A549 (cell line): ENCODE measurements around the gene TRIOBP. TPM values are rescaled to one million over a fixed set of nuclear protein-coding genes. Genes with fewer than 3 reads are reported as not detected.
"Not testable (repeated sequence)": the region's sequence is repeated elsewhere in the genome, so short reads cannot be mapped to it uniquely, and the experiment has no call there.

ENCODE experiments used
- ATAC-seq, 2 experiments: fragments of 200-7000 bp in 1 of 2; fragments of >200 bp in 1 of 2; cut with Nextera tagmentation in 1 of 2; cut with Tn5 transposase in 1 of 2; 3 replicates each; pipeline versions ENCODE4 v1.8.0 to v1.9.1; 2018 to 2020; ENCODE audit warnings: mild to moderate bottlenecking in 1 of 2, moderate library complexity in 1 of 2
- CTCF ChIA-PET: fragments of 300-600 bp; sonication (Branson Sonifier 250); formaldehyde crosslinking; extraction: SDS; loops from one replicate; lab custom pipeline; 2021; ENCODE audit warnings: antibody characterized with exemption, inconsistent platforms; lab: Yijun Ruan, JAX
- POLR2A ChIA-PET: fragments of 350-600 bp; formaldehyde crosslinking; extraction: SDS; loops from one replicate; lab custom pipeline; 2021; ENCODE audit warnings: antibody characterized with exemption, inconsistent platforms; lab: Yijun Ruan, JAX
- DNase-seq, 2 experiments: peaks; one replicate each; pipeline versions ENCODE4 v3.0.0 to v3.0.0-alpha.2; 2011 to 2016; ENCODE audit warnings: low read depth in 1 of 2, low spot score in 1 of 2
- FAIRE-seq: peaks from 2 replicates; lab custom pipeline; 2011; peaks lifted over from hg19 to GRCh38; lab: Jason Lieb, UNC
- H3K27ac ChIP-seq, 2 experiments: fragments of >200 bp; sonication (Bioruptor Twin); formaldehyde crosslinking; 3 replicates each; pipeline ENCODE4 v1.5.1; 2016 to 2017
- H3K4me1 ChIP-seq: fragments of >200 bp; sonication (Bioruptor Twin); formaldehyde crosslinking; 3 replicates; pipeline ENCODE4 v1.6.1; 2016
- H3K4me2 ChIP-seq: fragments of >200 bp; sonication (Bioruptor Twin); formaldehyde crosslinking; 3 replicates; pipeline ENCODE4 v1.6.1; 2016
- H3K4me3 ChIP-seq: fragments of >200 bp; sonication (Bioruptor Twin); formaldehyde crosslinking; 3 replicates; pipeline ENCODE4 v1.5.1; 2016
- H3K9me3 ChIP-seq: fragments of >200 bp; sonication (Bioruptor Twin); formaldehyde crosslinking; 3 replicates; pipeline ENCODE4 v1.6.1; 2016
- BHLHE40 ChIP-seq: IDR thresholded peaks from 2 replicates; pipeline ENCODE4 v1.6.1; 2012; ENCODE audit warnings: low read depth, low read length, inconsistent platforms
- CEBPB ChIP-seq, 2 experiments: fragments of >200 bp in 1 of 2; sonication (Bioruptor Twin) in 1 of 2; formaldehyde crosslinking in 1 of 2; IDR thresholded peaks; 2 replicates each; pipeline ENCODE4 v1.6.1; 2012 to 2016
- CHD2 ChIP-seq: fragments of 150-350 bp; IDR thresholded peaks from 2 replicates; pipeline ENCODE4 v1.6.1; 2014; ENCODE audit warnings: low read length; ENCODE audit not compliant: partially characterized antibody
- CTCF ChIP-seq: fragments of >200 bp; sonication (Bioruptor Twin); formaldehyde crosslinking; IDR thresholded peaks from 3 replicates; pipeline ENCODE4 v1.5.1; 2016
- E2F6 ChIP-seq: IDR thresholded peaks from 2 replicates; pipeline ENCODE4 v1.6.1; 2012; ENCODE audit warnings: low read depth, borderline replicate concordance
- EHF ChIP-seq: fragments of 250-450 bp; sonication (Bioruptor Pico); IDR thresholded peaks from 2 replicates; pipeline ENCODE4 v1.5.0; 2020; ENCODE audit warnings: mild to moderate bottlenecking
- HDAC2 ChIP-seq: fragments of 200-600 bp; sonication (generic); IDR thresholded peaks from 2 replicates; pipeline ENCODE4 v1.6.1; 2016
- HEYL ChIP-seq: fragments of 250-450 bp; sonication (Bioruptor Pico); IDR thresholded peaks from 2 replicates; pipeline ENCODE4 v1.8.0; 2021; ENCODE audit warnings: mild to moderate bottlenecking, moderate library complexity
- JUN ChIP-seq, 2 experiments: fragments of >200 bp; sonication (Bioruptor Twin); formaldehyde crosslinking; IDR thresholded peaks; 2 replicates in 1 of 2; 3 replicates in 1 of 2; pipeline ENCODE4 v1.6.1; 2016 to 2017
- JUNB ChIP-seq: fragments of >200 bp; sonication (Bioruptor Twin); formaldehyde crosslinking; IDR thresholded peaks from 2 replicates; pipeline ENCODE4 v1.6.1; 2016
- KDM1A ChIP-seq: fragments of 200-600 bp; sonication (generic); IDR thresholded peaks from 2 replicates; pipeline ENCODE4 v1.6.1; 2016; ENCODE audit warnings: low read depth, mild to moderate bottlenecking
- RCOR1 ChIP-seq: fragments of 150-350 bp; IDR thresholded peaks from 2 replicates; pipeline ENCODE4 v1.6.1; 2014; ENCODE audit warnings: antibody characterized with exemption, low read length, low read depth
- REST ChIP-seq: fragments of 200-600 bp; sonication (generic); IDR thresholded peaks from 2 replicates; pipeline ENCODE4 v1.6.1; 2016; ENCODE audit warnings: antibody characterized with exemption, mild to moderate bottlenecking, moderate library complexity
- RFX5 ChIP-seq: fragments of 450-650 bp; IDR thresholded peaks from 2 replicates; pipeline ENCODE4 v1.7.1; 2014; ENCODE audit warnings: antibody characterized with exemption, mild to moderate bottlenecking, moderate library complexity
- RNF2 ChIP-seq: fragments of 200-600 bp; sonication (generic); IDR thresholded peaks from 2 replicates; pipeline ENCODE4 v1.6.1; 2016; ENCODE audit warnings: low read depth, mild to moderate bottlenecking, antibody characterized with exemption, moderate library complexity, borderline replicate concordance
- SREBF2 ChIP-seq: fragments of 450-650 bp; IDR thresholded peaks from 2 replicates; pipeline ENCODE4 v1.6.1; 2014; ENCODE audit warnings: mild to moderate bottlenecking, moderate library complexity
- USF2 ChIP-seq: fragments of 450-650 bp; IDR thresholded peaks from 2 replicates; pipeline ENCODE4 v1.6.1; 2014; ENCODE audit warnings: antibody characterized with exemption
- ZNF302 ChIP-seq: fragments of 250-450 bp; sonication (Bioruptor Pico); IDR thresholded peaks from 2 replicates; pipeline ENCODE4 v1.9.0; 2021; ENCODE audit warnings: inconsistent platforms, mild to moderate bottlenecking, moderate library complexity
- WGBS: methylation state at CpG from one replicate; pipeline ENCODE4 v1.1.6; 2017; ENCODE audit errors: missing lambda C conversion rate; 5-methylcytosine and 5-hydroxymethylcytosine counted together
- polyA plus RNA-seq, 4 experiments: library from polyadenylated mRNA; depleted of rRNA in 3 of 4; stranded (reverse); fragments of >200 nt; fragmentation: RNase III in 1 of 4; extraction: RNeasy Plus Mini Kit Qiagen cat#74134 plus additional on column Dnase treatment in 1 of 4; gene quantifications; 2 replicates in 3 of 4; 3 replicates in 1 of 4; pipeline ENCODE4 v1.2.3, GENCODE V29; 2011 to 2017

Gene TRIOBP
- polyA plus RNA-seq, 2 of the 4 experiments (the other 2 are of a cell fraction), result 15.7 to 26.0 TPM

GRCh38 chr22:37797874-37798500 is 101.1 kb downstream of the TRIOBP start:
- DNase-seq (no peak), ATAC-seq (no peak), FAIRE-seq (no peak)
- Histone ChIP-seq H3K4me3 (no peak overlapping the region), H3K4me2 (no peak overlapping the region), H3K27ac (no peak overlapping the region), H3K4me1 (peaks cover 2% of the 10 kb centered on the region; the same call in 2 of the 3 replicates), H3K9me3 (no peaks in the 10 kb centered on the region)
- no peak for TF ChIP-seq EHF (CRISPR knock-in tag)
- TF ChIP-seq RCOR1, result no peak
- no peak for TF ChIP-seq JUN (IDR thresholded peaks at IDR 0.05)
- no peak for TF ChIP-seq RFX5
- TF ChIP-seq HEYL (CRISPR knock-in tag), result no peak
- no peak for TF ChIP-seq SREBF2
- no peak for TF ChIP-seq CHD2
- no peak for TF ChIP-seq HDAC2
- TF ChIP-seq JUNB, result no peak
- TF ChIP-seq E2F6, result no peak
- CTCF ChIA-PET, result no interaction called here
- WGBS, result 62% methylated on average over 13 of the region's 14 CpGs
- POLR2A ChIA-PET, result no interaction called here

GRCh38 chr22:37799979-37800378 is 103.1 kb downstream of the TRIOBP start:
- ATAC-seq, FAIRE-seq, DNase-seq, H3K9me3 ChIP-seq, H3K4me3 ChIP-seq, H3K27ac ChIP-seq, H3K4me2 ChIP-seq: not testable (repeated sequence)
- ChIA-PET POLR2A (interaction anchor here (0.6 kb wide), 1 partner anchor 157 kb away, joined by 5 read pairs; no protein-coding TSS in a partner anchor), CTCF (interaction anchor here (0.6 to 1.1 kb wide), 2 partner anchors 8 to 122 kb away, joined by 3 read pairs; no protein-coding TSS in a partner anchor)
- H3K4me1 ChIP-seq, result peaks cover 16% of the 10 kb centered on the region
- WGBS, result 68% methylated on average over 9 of the region's 9 CpGs

GRCh38 chr22:37801946-37802309 is 105.1 kb downstream of the TRIOBP start:
- CTCF ChIA-PET, result interaction anchor here (1.5 kb wide), 2 partner anchors 9 to 159 kb away, joined by 4 to 6 read pairs; no protein-coding TSS in a partner anchor
- Histone ChIP-seq H3K27ac (peak overlapping the region; percentile 78 to 99), H3K4me3 (peak overlapping the region; percentile 64), H3K4me2 (peak overlapping the region; percentile 99), H3K9me3 (no peaks in the 10 kb centered on the region), H3K4me1 (peaks cover 16% of the 10 kb centered on the region)
- 14% methylated on average over 10 of the region's 13 CpGs for WGBS
- ATAC-seq (no peak), DNase-seq (peak in 1 of 2 experiments; percentile 31), FAIRE-seq (no peak)
- POLR2A ChIA-PET, result interaction anchor here (0.6 kb wide), 1 partner anchor 8 kb away, joined by 4 read pairs; no protein-coding TSS in a partner anchor
- TF ChIP-seq ZNF302 (CRISPR knock-in tag), result no peak
- no peak for TF ChIP-seq RNF2
- no peak for TF ChIP-seq KDM1A
- peak; percentile 33; the same call in 1 of the 2 replicates for TF ChIP-seq USF2
- TF ChIP-seq BHLHE40, result peak; percentile 54

GRCh38 chr22:37802310-37803194 is 105.7 kb downstream of the TRIOBP start:
- DNase-seq (peak in 1 of 2 experiments; percentile 45), FAIRE-seq (no peak), ATAC-seq (peak; percentile 55 to 57; a peak in 5 of 6 replicates)
- Histone ChIP-seq H3K27ac (peak overlapping the region; percentile 78 to 99), H3K9me3 (no peaks in the 10 kb centered on the region), H3K4me2 (peak overlapping the region; percentile 99), H3K4me3 (peak overlapping the region; percentile 64), H3K4me1 (peaks cover 16% of the 10 kb centered on the region)
- POLR2A ChIA-PET, result interaction anchor here (0.6 kb wide), 1 partner anchor 8 kb away, joined by 4 read pairs; no protein-coding TSS in a partner anchor
- TF ChIP-seq CEBPB (IDR thresholded peaks at IDR 0.05) (0 out of 4 replicates have a peak, but pooled peaks of 1 of the 2 experiments have one; percentile 23), E2F6 (no peak), CHD2 (peak; percentile 67), CTCF (no peak), REST (peak; percentile 74)
- 5% methylated on average over 22 of the region's 63 CpGs for WGBS
- CTCF ChIA-PET, result interaction anchor here (1.5 to 2.6 kb wide), 3 partner anchors 10 to 160 kb away, joined by 4 to 8 read pairs (median 6); no protein-coding TSS in a partner anchor
